DMS114 treated with DMSO at 0.1 percent for 48 hours (cell line): ENCODE results near the gene MDH2.
"Not testable (repeated sequence)": the region's sequence is repeated elsewhere in the genome, so short reads cannot be mapped to it uniquely, and the experiment has no call there.

Experiments
- DNase-seq: peaks from one replicate; lab custom pipeline; 2025; ENCODE audit not compliant: unreplicated experiment; lab: John Stamatoyannopoulos, UW

MDH2 gene

GRCh38 chr7:76108540-76109233 is 60.8 kb downstream of the MDH2 start:
- no peak for DNase-seq

- DNase-seq, result not testable (repeated sequence)
Measured at GRCh38 chr7:76113042-76113630, 65.2 kb downstream of the MDH2 start.

GRCh38 chr7:76114742-76115141 is 66.8 kb downstream of the MDH2 start:
- DNase-seq, result not testable (repeated sequence)
